ENCODE measurements around the gene RGS6.

RGS6 gene

DNA sequence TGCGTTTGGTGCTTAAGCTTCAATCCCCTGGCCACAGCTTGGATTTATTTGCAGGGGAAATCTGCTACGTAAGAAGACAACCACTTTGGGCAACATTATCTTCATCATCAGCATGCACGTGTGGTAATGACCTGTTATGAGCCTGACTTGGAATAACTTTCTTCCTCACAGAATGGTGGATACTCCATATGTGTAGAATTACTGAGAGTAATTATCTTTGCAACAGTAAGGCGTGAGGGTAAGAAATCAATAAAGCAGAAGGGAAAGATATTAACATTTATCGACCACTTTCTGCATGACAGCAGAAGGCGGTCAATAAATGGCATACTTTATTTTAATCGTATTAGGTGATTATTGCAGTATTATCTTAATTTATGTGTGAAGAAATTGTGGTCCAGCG lies 152.7 kb downstream of the RGS6 start:
- TF ChIP-seq ZFX (IDR thresholded peaks at IDR 0.05): no peak
- TF ChIP-seq CTCF (conservative IDR thresholded peaks at IDR 0.05): no peak
- no peak overlapping the region for H3K27ac ChIP-seq

DNA sequence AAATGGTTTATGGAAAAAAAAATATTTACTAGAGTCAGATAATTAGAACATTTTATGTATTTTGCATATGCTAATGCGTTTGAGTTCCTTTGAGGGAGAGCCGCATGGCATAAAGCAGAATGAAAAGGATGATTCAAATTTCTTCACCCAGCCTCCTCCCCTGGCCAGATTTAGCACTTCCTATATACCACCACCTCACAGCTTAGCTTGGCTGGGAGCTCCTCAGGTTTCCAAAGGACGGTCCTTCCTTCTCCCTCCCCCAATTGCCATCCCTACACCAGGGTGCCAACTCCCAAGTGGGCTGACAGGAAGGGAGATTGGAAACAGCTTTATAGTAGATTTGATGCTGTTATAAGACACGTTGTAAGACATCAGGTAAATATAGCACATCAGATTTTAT lies 157.4 kb downstream of the RGS6 start:
- H3K27ac ChIP-seq: no peak overlapping the region
- TF ChIP-seq CTCF (conservative IDR thresholded peaks at IDR 0.05) (no peak), ZFX (IDR thresholded peaks at IDR 0.05) (no peak)

- TF ChIP-seq CTCF (conservative IDR thresholded peaks at IDR 0.05) (no peak), ZFX (IDR thresholded peaks at IDR 0.05) (no peak)
These were observed 162.8 kb downstream of the RGS6 start for GRCh38 chr14:72094844-72095582.

GRCh38 chr14:72097173-72097783 lies 165.0 kb downstream of the RGS6 start:
- no peak overlapping the region for H3K27ac ChIP-seq
- no peak for TF ChIP-seq CTCF (conservative IDR thresholded peaks at IDR 0.05)
- no peak for TF ChIP-seq ZFX (IDR thresholded peaks at IDR 0.05)

More at GRCh38 chr14:72094844-72095582, 162.8 kb downstream of the RGS6 start:
- no peak overlapping the region for H3K27ac ChIP-seq

GRCh38 chr14:72098210-72098609 lies 166.0 kb downstream of the RGS6 start:
- H3K27ac ChIP-seq: no peak overlapping the region
- no peak for TF ChIP-seq CTCF (conservative IDR thresholded peaks at IDR 0.05)
- no peak for TF ChIP-seq ZFX (IDR thresholded peaks at IDR 0.05)

- H3K27ac ChIP-seq: no peak overlapping the region
- TF ChIP-seq CTCF (conservative IDR thresholded peaks at IDR 0.05) (no peak), ZFX (IDR thresholded peaks at IDR 0.05) (no peak)
These were observed 167.3 kb downstream of the RGS6 start for GRCh38 chr14:72099566-72099965.

DNA sequence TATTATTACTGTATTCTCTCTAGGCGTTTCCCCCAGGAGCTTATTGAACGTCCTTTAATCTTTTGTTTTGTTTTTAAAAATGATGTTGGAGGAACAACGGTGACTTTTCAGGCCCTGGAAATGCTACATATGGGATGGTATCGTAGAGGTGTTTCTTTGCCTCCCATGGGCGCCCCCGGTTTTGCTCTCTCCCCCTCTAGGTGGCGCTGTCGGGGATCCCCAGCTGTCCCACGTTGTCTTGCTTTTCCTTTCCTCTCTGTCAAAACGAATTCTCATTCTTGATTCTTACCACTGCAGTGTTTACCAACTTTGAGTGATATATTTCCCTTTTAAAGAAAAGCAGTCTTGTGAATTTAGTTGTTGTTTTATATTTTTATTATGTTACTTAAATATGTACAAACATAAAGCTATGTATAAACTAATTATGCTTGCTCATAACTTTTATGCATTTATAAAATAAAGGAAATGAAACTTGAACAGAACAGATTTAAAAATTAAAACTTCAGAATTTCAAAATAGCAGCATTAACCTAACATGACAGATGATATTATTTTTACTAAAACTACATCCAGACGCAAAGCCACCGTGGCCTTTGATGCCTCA lies 171.9 kb downstream of the RGS6 start:
- no peak overlapping the region for H3K27ac ChIP-seq
- peak; percentile 90 for TF ChIP-seq CTCF (conservative IDR thresholded peaks at IDR 0.05)
- TF ChIP-seq ZFX (IDR thresholded peaks at IDR 0.05): no peak
